Measurements from ENCODE around the gene MCU.

The MCU gene

GRCh38 chr10:72834183-72834825, 142.4 kb downstream of the MCU start:
- peak in 1 of 2 donors; percentile 4 for DNase-seq (ENCODE audit: low read depth in 1 of 2, low spot score in 1 of 2)

DNA sequence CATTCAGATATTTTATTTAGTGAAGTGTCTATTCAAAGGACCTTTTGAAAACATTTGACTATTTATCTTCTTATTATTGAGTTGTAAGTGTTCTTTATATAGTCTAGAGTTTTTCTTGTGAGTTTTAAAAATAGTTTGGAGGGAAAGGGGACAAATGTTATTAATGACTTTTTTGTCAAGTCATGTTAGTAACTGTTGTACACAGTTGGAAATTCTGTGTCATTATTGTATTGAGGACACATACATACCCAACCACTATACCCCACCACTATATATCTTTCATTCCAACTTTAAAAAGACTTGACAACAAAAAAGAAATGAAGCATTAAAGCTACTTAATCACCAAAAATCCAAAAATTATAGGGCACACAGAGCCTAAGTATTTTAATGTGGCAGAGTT, 148.4 kb downstream of the MCU start:
- no peak for DNase-seq (ENCODE audit: low read depth in 1 of 2, low spot score in 1 of 2)

DNA sequence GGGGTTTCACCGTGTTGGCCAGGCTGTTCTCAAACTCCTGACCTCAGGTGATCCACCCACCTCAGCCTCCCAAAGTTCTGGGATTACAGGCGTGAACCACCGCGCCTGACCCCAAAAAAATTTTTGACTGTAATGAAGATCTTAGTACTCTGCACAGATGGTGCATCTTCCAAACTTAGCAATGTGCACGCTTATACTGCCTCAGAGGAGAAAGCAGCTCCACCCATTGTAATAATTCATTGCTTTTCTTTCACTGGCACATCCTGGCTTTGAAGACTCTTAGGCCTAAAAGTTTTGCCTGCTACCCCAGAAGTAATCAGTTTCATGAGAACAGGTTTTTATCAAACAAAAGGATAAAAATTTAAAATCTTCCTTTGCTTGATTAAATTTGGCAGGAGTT, 149.5 kb downstream of the MCU start:
- no peak for DNase-seq (ENCODE audit: low read depth in 1 of 2, low spot score in 1 of 2)

DNA sequence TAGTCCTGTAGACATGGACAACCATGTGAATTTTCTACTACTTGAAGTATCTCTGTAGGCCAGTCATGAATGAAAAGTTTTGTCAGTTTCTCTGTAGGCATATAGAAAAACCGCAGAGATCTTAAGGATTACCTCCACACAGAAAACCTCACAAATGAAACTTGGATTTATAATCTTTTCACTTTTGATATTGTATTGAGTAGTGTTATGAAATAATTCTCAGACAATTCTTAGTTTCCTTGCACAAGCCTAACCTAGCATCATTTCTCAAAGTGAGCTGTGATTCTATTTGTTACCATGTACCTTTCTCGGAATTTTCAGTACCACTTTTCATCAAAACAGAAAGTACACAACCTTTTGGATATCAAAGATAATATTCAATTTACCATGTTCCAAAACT, 150.2 kb downstream of the MCU start:
- DNase-seq (ENCODE audit: low read depth in 1 of 2, low spot score in 1 of 2): no peak

DNA sequence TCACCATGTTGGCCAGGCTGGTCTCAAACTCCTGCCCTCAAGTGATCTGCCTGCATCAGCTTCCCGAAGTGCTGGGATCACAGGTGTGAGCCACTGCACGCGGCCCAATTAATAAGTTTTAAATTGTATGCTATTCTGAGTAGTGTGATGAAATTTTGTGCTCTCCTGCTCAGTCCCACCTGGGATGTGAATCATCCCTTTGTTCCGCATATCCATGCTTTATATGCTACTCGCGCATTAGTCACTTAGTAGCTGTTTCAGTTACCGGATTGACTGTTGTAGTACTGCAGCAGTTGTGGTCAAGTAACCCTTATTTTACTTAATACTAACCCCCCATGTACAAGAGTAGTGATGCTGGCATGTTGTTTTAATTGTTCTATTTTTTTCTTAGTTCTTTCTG, 154.3 kb downstream of the MCU start:
- DNase-seq (ENCODE audit: low read depth in 1 of 2, low spot score in 1 of 2): no peak

- no peak for DNase-seq (ENCODE audit: low read depth in 1 of 2, low spot score in 1 of 2)
Measured at GRCh38 chr10:72847681-72848080, 155.7 kb downstream of the MCU start.

DNA sequence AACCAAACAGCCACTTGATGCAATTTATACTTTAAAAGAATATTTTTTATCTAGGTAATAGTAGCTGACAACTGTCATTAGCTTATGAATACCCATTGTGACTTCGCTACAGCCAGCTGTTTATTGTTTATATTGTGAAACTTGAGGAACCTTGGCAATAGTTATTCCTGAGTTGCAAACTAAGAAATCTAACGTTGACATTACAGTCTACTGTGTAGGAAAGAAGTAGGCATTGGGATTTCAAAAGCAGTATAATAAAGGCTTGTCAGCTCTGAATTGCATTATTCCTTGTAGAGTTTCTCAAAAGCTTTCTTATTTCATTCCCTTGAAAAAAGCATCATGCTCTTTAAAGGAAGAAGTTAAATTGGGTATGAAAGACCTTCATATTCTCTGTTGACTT, 158.9 kb downstream of the MCU start:
- DNase-seq (ENCODE audit: low read depth in 1 of 2, low spot score in 1 of 2): no peak

- DNase-seq (ENCODE audit: low read depth in 1 of 2, low spot score in 1 of 2): no peak
Measured at GRCh38 chr10:72851509-72851908, 159.6 kb downstream of the MCU start.

- no peak for DNase-seq (ENCODE audit: low read depth in 1 of 2, low spot score in 1 of 2)
Measured at GRCh38 chr10:72852508-72852907, 160.6 kb downstream of the MCU start.

DNA sequence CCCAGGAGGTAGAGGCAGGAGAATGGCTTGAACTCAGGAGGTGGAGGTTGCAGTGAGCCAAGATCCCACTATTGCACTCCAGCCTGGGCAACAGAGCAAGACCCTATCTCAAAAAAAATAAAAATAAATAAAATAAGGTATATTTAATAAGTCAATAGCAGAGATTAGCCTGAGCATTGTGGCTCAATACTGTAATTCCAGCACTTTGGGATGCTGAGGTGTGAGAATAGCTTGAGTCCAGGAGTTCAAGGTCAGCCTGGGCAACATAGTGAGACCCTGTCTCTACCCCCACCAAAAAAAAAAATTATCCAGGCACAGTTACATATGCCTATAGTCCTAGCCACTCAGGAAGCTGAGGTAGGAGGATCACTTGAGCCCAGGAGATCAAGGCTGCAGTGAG, 163.2 kb downstream of the MCU start:
- DNase-seq (ENCODE audit: low read depth in 1 of 2, low spot score in 1 of 2): no peak

DNA sequence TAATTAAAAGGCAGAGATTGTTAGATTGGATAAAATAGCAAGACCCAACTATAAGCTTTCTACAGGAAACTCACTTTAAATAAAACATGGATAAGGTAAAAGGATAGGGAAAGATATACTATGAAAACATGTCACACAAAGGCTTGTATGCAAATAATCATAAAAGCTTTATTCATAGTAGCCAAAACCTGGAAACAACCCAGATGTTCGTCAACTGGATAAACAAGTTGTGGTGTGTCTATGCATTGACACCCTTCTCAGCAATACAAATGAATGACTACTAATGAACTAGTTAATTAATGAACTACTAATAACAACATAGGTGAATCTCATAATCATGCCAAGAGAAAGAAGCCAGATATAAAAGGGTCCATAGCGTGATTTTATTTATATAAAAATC, 163.8 kb downstream of the MCU start:
- no peak for DNase-seq (ENCODE audit: low read depth in 1 of 2, low spot score in 1 of 2)

DNA sequence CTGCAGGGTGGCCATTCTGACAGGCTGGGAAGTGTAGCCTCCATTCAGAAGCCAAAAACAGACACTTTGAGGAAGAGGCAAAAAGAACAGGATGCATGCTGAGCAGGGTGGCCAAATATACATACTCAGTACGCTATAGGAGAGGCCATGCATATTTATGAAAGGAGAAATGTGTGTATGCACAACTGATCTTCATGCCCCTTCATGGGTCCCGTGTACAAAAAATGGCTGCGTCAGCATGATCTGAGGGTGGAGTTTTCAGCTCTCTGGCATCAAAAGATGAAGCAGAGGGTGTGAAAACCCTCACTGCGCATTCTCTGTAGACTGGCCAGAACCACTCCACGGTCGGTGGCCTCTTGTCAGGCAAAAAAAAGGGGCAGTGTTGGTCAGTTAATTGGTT, 166.1 kb downstream of the MCU start:
- no peak for DNase-seq (ENCODE audit: low read depth in 1 of 2, low spot score in 1 of 2)

DNA sequence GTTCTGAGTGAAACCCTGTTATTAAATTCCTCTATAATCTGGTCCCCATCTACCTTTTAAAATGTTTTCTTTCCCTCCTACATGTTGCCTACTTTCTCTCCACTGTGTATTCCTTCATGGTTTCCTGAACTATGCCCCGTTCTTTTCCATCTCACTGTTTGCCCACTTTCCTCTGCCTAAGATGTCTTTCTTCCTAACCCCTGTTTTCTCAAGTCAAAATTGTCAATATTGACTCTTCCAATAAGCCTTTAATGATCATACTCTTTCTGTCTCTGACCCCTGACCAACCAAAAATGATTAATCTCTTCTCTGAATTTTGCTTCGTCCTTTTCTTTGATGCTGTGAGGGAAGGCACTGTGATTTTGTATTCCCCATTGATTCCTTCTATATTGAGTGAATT, 171.0 kb downstream of the MCU start:
- no peak for DNase-seq (ENCODE audit: low read depth in 1 of 2, low spot score in 1 of 2)

GRCh38 chr10:72875250-72876055, 183.5 kb downstream of the MCU start:
- DNase-seq (ENCODE audit: low read depth in 1 of 2, low spot score in 1 of 2): no peak

- DNase-seq (ENCODE audit: low read depth in 1 of 2, low spot score in 1 of 2): no peak
Measured at GRCh38 chr10:72879245-72879644, 187.3 kb downstream of the MCU start.

DNA sequence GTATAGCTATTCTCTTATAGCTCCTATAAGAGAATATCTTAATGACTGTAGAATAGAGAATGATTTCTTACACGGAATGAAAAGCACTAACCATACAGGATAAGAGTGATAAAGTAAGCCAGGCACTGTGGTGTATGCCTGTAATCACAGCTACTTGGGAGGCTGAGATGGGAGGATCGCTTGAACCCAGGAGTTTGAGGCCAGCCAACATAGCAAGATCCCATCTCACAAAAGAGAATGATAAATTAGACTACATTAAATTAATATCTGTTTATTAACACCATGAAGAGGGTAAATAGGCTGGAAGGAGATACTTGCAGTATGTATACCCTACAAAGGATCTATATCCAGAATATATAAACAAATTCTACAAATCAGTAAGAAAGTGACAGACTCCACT, 189.3 kb downstream of the MCU start:
- no peak for DNase-seq (ENCODE audit: low read depth in 1 of 2, low spot score in 1 of 2)

DNA sequence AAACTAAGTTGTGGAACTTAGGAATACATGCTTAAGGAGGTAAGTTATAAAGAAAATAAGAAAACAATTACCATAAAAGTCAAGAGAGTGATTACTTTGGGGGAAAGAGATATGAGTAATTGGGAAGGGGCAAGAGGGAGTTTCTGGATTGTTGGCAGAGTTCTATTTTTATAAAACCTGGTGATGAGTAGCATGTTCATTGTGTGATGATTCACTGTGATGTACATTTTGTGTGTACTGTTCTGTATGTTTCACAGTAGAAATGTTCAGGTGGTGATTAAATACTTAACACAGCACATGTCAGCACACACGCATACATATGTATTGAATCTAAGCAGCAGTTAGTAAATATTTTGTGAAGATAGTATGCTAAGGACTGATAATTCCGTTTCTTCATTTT, 191.9 kb downstream of the MCU start:
- DNase-seq (ENCODE audit: low read depth in 1 of 2, low spot score in 1 of 2): no peak

- no peak for DNase-seq (ENCODE audit: low read depth in 1 of 2, low spot score in 1 of 2)
Measured at GRCh38 chr10:72885953-72886352, 194.0 kb downstream of the MCU start.

DNA sequence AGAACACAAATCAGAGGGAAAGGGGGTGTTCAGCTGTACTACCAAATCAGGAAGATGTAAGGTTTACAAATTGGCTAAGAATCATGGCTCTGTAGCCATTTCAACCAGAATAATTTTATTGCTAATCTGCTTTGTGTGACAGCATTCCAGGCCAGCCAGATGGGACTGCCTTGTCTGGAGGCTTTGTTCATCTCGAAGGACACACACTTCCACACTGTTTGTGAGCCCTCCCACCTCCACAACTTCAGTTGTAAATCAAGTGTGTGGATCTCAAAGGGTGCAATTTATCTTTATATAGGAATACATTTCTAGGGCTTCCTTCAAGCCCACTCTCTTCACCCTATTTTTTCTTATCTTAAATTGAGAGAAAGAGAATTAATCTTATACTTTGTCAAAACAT, 194.7 kb downstream of the MCU start:
- DNase-seq (ENCODE audit: low read depth in 1 of 2, low spot score in 1 of 2): no peak

- DNase-seq (ENCODE audit: low read depth in 1 of 2, low spot score in 1 of 2): no peak
Measured at GRCh38 chr10:72887043-72887442, 195.1 kb downstream of the MCU start.

- DNase-seq (ENCODE audit: low read depth in 1 of 2, low spot score in 1 of 2): no peak
Measured at GRCh38 chr10:72888151-72888638, 196.3 kb downstream of the MCU start.

DNA sequence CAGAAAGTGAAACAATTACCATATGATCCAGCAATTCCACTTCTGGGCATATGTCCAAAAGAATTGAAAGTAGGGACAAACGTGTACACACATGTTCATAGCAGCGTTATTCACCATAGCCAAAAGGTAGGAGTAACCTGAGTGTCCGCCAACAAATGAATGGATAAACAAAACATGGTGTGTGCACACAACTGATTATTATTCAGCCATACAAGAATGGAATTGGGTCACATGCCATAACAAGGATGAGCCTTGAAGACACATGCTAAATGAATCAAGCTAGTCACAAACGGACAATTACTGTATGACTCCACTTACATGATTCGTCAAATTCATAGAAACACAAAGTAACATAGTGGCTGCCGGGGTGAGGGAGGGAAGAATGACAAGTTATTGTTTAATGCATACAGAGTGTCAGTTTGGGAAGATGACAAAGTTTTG, 197.5 kb downstream of the MCU start:
- DNase-seq (ENCODE audit: low read depth in 1 of 2, low spot score in 1 of 2): no peak

DNA sequence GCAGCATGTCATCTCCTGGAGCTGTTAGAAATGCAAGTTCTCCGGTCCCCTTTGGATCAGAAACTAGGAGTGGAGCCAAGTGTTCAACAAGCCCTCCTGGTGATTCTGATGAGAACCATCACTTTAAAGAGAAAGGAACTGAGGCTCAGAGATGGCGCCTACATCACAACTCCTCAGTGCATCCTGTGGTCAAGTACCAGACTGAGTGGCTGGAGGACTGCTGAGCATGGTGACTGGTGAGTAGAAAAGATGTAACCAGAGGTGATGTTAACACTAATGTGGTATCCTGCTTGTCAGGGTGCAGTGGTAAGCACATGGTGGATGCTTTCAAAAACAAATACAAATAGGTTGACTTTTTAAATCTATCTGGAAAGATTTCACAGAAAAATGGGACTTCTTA, 198.1 kb downstream of the MCU start:
- DNase-seq (ENCODE audit: low read depth in 1 of 2, low spot score in 1 of 2): no peak

All from activated T-helper 1 cell treated with anti-CD3 and anti-CD28 coated beads, Interleukin-2, amount 50 U/mL, for 16 hours (primary cell).